GM19467 (cell line): Measurements from ENCODE around the gene SKOR2.

Experiments used
- ATAC-seq: cut with Tn5 transposase; IDR thresholded peaks from one replicate; pipeline ENCODE4 v1.9.1; 2021; ENCODE audit warnings: mild to moderate bottlenecking, moderate library complexity; ENCODE audit not compliant: unreplicated experiment

Gene SKOR2

DNA sequence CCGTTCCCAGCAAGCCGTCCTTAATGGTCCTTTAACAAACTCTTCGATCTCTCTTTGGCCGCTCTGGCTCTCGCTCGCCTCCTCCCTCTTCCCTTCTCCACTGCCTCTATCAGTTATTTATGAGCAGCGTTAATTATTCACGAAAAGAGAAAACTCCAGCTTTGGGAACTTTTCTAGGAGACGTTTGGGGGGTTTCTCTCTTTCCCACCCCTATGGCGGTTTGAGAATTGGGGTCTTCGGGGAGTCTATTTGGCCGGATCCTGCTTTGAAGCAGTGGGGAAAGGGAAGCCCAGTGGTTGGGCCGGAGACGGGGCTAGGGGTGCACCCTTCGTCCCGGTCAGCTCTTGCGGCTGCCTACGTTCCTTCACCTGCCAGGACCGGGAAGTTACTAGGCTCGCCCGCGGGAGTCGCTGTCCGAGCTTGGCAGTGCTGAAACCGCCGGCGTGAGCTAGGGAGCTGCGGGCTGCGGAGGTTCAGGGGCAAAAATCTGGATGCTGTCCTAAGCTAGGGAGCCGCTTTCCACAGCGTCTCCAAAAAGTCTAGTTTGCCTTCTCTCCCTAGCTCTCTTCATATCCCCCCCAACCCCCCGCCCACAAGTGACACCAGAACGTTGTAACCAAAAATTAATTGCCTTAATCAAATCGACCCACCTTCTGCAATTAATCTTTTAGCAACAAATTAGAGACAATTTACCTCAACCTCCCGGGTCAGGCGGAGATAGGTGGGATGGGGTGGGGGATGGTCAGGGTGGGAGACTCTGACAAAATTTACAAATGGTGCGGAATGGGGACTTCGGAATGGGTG is 8.9 kb upstream of the SKOR2 start:
- no peak for ATAC-seq

DNA sequence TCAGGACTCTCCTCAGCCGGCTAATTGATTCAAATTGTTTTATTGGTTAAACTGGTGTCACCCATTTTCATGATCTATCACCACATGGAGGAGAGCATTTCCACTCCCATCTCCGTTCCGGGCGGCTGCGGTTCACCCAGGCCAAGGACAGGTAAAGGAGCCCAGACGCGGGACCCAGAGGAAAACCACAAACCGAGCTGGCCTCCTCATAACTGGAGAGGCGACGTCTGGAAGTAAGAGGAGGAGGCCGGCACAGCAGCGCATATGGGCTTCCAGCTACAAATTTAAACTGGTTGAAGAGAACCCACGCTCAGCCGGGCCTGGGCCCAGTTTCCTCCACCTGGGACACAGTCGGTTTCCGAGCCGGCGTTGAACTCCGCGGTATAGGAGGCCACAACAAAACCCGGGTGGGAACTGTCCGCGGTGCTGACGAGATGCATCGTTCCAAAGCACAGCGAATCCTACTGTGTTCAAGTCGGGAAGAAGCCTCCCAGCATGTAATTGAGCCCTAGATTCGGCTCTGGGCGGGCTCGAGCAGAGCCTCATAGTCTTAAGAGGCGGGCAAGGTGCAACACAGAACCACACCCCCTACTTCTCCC is 3.0 kb upstream of the SKOR2 start:
- no peak for ATAC-seq

DNA sequence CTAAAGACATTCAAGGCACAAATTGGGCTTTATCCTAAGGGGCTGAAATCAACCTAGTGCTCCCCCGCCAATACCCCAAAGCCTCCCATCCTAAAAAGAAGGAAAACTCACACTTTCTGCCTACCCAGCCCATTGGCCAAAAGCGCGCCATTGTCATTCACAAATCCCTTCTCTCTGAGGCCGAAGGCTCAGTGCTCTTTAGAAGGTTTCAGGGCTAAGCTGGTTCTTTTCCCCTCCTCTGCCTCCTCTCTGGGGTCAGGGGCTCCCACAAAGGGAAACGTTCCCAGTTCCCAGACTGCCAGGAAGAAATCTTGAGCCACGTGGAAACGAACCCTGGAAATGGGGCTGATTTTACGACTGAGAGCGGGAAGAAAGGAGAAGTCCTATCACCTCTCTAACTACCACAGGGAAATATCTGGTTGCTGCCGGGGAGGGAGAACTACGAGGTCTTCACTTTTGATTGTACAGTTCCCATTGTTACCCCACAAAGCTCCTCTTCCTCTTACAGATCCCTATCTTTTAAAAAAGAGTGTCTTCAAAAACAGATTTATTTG is 1.7 kb upstream of the SKOR2 start:
- no peak for ATAC-seq

DNA sequence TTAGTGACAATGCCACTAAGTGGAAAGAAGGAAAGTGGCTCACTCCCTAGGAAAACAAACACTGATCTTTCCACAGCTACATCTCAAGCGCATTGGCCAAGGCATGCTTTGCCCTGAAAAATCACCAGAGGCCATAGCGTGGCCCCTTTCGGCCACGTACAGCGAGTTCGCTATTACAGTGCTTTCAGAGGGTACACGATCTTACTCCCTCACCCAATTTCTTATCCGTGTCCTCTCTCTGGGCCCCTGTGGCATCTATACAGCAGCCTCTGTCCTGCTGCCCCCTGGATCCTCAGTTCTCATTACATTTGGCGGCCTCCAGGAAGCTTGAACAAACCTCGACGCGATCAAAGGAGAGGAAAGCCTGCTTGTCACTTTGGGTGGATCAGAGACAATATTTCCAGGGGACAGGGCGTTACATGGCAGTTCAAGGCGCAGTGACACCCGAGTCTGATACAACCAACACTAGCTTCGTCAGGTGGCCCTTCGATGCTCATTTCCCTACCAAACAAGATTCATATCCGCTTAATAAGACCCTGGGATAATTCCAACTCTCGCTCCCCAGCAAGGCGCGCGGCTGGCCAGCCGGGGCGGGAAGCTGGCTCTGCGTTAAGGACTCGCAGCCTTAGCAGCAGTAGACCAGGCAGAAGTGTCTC is 941 bp downstream of the SKOR2 start:
- ATAC-seq: no peak

DNA sequence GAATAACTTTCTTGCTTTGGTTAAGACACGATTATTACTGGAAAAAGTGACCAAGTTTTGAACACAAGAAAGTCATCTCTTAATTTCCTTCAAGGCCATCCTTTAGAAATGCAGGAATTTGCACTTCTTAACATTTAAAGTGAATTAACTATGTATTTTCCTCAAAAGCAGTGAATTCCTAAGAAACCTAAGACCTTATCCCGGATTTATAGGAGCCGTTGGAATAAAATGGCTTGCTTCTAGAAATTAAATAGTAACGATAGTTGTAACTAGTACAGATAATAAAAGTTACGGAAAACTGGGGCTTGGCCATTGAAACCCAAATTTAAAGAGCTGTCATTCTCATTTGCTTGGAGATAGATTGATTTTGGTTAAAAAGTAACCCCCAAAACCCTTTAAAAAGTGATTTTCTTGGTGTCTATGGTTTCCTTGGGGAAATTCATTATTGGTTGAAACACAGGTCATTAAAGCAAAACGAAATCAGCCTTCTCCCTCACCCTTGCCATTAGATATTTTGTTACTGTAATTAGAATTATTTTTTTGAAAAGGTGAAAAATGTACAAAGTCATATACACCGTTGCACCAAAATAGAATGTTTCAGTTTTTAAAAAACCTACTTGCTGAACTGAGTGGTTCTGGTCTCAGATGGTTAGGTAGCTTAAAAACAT is 2.0 kb downstream of the SKOR2 start:
- ATAC-seq: no peak

DNA sequence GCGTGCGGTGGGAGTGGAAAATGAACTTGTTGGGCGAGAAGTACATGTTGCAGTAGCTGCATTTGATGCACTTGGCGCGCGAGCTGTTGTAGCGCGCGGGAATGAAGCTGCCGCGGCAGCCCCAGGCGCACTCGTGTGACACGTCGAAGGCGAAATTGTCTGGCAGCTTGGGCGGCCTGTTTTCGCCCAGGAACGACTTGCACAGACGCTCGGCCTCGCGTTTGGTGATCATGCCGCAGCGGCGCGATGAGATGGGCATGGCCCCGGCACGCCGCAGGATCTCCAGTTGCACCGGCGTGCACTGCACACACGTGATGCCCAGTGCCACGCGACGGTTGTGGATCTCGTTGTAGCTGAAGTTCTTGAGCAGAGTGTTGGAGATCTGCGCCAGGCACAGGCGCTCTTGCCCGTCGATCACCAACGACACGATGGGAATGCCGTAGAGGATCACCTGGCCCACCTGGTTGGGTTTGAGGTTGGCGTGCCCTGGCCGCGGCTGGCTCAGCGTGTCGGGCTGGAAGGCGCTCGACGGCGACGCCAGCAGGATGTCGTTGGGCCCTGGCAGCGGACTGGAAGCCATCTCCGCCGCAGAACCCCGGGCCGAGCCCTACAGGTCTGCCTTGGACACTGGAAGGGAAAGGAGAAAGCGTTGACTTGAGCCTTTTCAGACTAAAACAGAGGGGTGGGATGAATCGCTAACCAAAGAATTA is 2.7 kb downstream of the SKOR2 start:
- ATAC-seq: no peak

DNA sequence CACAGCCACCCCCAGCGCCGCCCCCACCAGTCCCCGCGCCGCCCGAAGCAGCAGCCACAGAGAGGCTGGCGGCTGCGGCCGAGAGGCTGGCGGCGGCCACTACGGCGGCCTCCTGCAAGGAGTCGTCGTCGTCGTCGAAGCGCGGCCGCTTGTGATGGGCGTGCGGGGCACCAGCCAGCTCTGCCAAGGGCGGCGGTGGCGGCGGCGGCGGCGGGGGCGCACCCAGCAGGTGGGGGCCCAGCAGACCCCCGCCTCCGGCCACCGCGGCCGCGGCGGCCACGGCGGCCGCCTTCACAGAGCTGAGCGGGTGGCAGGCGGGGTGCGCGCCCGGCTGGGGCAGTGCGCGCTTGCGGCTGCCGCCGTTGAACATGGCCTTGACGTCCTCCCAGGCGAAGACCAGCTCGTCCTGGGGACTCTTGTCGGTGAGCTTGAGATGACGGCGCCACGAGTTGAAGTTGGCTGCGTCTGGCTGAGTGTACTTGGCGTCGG is 3.3 kb downstream of the SKOR2 start:
- no peak for ATAC-seq

DNA sequence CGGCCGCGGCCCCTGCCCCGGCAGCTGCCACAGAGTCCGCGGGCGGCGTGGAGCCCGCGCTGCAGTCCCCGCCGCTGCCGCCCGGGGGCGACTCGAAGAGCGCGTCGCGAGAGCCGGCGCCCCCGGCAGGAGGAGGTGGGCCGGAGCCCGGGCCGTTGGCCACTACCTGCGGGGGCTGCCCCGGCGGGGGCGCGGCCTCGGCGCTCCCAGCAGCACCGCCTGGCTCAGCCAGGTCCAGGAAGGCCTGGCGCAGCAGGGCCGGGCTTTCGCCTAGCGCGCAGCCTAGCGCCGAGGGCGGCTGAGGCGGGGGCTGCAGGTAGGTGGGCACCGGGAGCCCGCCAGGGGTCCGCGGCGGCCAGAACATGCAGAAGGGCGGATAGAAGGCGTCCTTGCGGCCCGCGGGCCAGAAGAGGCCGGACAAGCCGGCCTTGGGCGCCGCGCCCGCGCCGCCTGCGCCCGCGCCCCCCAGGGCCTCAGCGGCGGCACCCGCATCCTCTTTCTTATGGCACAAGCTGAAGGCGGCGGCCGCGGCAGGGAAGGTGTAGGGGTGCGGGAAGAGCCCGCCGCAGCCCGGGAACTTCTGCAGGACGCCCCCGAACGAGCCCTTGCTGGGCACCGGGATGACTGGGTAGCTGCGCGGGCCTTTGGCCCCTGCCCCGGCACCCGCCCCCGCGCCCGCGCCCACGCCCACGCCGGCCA is 3.9 kb downstream of the SKOR2 start:
- no peak for ATAC-seq

DNA sequence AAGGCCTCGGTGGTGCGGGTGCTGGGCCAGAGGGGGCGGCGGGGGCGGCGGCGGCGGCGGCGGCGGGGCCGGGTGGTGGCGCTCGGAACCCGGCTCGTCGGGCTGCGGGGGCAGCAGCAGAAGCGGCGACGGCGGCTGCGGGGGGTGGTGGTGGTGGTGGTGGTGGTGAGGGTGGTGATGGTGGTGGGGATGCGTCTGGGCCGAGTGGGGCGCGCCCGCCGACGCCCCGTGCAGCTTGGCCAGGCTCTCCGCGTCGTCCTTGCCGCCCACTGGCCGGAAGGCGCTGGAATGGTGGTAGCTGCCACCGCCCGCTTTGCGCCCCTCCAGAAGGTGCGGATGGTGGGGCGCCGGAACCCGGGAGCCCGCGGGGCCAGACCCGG is 4.4 kb downstream of the SKOR2 start:
- no peak for ATAC-seq

DNA sequence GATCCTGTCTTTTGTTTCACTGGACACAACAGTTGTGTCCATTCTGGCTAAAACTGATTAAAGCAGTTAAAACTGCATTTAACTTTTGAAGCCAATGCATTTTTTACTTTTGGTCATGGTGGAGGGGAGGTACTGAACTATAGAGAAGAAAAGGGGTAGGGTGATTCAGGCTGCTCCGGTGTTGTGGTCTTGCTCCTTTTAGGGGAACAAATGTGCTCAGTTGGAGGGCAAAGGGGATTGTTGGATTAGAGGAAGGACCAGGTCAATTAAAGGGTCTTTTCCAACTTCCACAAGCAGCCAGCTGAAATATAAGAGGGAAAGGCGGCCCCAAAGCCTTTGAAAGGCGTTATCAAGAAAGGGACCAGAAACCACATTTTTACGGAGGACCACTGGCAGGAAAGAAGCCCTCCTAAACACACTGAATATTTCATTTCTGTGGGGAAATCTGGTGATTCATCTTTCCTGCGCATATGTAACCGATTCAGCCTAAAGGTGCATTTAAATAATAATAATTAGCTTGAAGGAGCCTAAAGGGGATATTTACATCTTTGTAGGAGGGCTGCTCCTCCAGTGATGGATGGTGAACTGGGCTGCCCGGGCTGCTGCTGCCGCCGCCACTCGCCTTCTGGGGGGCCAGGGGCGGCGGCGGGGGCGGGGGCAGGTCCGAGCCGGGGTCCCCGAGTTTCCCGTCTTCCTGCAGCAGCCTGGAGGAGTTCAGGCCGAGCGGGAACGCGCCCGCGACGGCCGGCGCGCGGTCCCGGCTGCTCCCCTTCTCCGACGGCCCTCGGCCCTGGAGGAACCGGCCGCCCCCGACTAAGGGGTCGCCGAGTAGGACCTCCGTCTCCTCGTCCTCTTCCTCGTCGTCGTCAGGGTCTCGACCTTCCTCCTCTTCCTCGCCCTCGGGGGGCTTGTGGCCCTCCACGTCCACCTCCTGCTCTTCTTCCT is 5.2 kb downstream of the SKOR2 start:
- ATAC-seq: no peak

DNA sequence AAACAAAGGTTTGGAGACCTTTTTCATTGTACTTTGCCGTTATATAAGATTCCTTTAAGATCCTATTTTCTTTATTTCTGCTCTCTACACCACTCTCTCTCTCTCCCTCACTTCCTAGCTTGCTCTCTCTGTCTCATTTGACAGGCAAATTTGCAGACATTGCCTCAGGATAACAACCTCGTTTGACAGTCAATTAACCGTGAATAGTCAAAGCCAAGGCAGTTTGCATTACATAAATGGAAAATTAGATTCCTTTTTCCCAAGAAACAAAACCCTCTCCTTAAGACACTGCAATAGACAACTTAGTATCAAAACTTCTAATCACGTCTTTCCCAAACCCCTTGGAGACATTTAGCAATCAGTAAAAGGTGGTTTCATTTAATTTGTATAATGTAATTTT is 7.4 kb downstream of the SKOR2 start:
- no peak for ATAC-seq

DNA sequence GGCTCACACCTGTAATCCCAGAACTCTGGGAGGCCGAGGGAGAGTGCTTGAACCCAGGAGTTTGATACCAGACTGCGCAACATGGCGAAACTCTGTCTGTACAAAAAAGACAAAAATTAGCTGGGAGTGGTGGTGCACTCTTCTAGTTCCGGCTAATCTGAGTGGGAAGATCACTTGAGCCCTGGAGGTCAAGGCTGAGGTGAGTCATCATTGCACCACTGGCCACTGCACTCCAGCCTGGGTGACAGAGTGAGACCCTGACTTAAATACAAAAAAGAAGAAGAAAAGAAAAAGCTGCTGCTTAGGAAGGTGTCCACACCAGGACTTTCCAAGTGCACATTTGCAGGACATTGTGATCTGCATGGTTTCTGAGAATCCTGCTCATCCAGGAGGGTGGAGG is 16.4 kb downstream of the SKOR2 start:
- ATAC-seq: no peak

DNA sequence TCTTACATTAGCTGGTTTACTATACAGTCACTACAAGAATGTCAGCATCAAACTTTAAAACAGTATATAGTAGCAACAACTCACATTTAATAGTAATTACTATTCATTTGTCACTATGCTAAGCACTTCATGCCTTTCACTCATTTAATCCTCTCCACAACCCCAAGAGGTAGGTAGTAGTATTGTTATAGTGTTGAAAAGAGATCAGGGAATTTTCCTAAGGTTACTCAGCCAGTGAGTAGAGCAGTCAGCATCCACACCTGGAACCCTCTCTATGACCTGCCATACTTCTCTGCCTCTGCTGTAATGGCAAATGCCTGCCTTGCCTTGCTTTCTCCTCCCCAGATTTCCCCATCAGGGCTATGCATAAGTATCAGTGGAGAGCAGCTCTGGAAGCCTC is 24.8 kb downstream of the SKOR2 start:
- no peak for ATAC-seq

DNA sequence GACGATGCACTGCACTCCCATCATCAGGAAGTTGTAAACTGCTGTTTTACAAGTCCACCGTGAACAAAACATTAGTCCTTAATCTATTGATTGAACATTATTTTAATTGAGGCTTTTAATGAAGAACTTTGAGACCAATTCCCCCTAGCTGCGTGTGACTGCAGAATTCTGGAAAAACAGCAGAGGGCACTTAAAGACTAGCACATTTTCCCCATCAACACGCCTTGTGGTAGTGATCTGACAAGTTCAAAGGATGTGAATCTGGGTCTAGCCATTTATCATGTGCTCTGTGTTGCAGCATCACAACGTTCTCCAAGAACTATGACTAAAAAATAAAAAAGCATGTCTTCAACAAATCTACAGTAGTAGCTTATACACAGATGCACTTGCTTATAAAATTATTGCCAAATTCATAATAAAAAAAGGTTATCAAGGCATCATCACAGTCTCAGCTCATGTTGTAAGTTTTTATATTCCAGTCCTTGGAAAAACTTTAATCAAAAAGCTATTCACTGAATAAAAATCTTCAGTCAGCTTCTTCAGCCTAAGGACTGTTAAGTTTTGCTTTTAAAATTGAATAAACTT is 35.8 kb downstream of the SKOR2 start:
- ATAC-seq: no peak

DNA sequence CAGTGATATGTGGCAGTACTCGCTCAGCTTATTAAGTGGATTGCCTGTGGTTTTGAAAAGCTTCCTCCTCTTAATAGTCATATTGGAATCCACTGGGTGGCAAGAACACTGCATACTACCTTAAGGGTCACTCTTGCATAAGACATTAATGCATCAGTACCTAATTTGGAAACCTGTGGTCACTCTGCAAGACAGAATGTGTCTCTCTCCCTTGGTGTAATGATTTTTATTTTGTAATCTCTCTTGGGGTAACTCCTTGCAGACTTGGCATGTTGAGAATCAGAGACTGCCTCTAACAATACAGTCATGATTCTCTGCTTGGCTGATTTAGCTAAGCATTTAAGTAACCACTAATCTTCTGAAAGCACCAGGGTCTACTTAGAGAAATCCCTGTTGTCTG is 42.3 kb downstream of the SKOR2 start:
- no peak for ATAC-seq

DNA sequence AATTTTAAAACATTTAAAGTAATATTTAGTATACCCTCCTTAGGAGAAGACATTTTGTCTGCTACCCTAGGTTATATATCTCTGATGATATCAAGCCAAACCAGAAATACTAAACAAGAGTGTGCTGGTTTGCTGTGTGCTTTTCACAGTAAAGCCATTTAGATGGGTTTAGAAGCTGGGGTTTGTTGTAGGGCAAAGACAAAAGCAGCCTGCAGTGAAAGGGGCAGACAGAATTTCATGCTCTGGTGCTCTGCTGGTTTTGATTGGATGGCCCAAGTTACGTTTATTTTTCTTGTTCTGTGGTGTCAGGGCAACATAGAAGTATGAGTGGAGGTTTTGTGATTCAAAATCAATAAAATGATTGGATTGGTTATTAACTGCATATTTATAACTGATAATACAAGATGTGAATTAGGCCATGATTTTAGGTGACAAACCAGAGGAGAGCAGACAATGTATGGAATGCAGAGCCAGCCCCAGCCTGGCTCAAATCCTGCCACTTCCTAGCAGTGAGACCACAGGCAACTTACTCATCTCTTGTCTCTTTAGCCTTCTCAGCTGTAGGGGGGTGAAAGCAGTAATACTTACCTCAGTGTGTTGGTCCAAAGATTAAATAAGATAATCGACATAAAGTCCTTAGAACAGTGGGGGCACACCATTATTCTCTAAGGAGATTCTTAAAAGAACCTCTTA is 44.4 kb downstream of the SKOR2 start:
- ATAC-seq: no peak

DNA sequence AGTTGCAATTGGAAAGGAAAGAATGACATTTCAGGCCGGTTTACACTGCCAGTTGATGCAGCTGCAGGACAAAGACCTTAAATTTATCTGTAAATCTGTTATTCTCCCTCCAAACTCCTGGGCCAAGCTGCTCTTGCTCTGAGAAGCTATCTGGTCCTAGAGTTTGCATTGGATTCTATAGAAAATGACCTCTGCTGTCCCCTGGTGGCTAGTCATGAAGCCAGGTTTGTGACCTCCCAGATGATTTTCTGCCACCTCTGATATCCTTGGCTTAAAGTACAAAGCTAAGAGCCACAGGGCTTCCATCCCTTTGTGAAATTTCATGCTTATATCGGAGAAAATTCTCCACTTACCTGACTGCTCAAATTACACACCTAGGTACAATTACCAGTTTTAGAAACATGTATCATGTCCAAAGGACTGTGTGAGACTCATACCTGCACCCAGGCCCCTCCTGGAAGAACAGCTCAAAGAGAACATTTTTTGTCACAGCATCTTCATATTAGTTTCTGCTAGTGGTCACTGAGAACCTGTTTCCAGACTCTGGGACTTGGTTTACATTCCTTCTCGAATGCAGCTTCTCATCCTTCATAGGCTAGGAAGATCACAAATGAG is 46.4 kb downstream of the SKOR2 start:
- peak; percentile 56 for ATAC-seq
